ENCODE measurements around the gene PNMA8B. TPM values are rescaled to one million over a fixed set of nuclear protein-coding genes. Genes with fewer than 3 reads are reported as not detected.

PNMA8B gene
- total RNA-seq, 5 donors from 2014 or later (not counting 1 experiment from before 2014, with no cell fraction given), result 0.20 to 1.1 (median 0.44) TPM

DNA sequence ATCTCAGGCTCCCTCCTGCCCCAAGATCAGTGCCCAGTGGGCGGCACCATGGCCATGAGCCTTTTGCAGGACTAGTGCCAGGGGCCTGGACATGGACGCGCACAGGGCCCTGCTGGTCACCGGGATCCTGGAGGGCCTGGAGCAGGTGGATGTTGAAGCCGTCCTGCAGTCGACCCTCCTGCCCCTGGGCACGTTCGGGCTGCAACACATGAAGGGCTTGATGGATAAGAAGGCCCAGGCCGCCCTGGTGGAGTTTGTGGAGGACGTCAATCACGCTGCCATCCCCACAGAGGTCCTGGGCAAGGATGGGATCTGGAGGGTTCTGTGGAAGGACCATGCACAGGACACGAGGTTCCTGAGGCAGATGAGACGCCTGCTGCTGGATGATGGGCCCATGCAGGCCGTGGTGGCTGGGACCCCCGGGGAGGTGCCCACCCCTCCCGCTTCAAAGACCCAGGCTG, 38.0 kb upstream of the PNMA8B start:
- peaks cover 0 to 3% of the 10 kb centered on the region in 2 donors for H3K27me3 Mint-ChIP-seq
- no peak overlapping the region for H3K27ac Mint-ChIP-seq

DNA sequence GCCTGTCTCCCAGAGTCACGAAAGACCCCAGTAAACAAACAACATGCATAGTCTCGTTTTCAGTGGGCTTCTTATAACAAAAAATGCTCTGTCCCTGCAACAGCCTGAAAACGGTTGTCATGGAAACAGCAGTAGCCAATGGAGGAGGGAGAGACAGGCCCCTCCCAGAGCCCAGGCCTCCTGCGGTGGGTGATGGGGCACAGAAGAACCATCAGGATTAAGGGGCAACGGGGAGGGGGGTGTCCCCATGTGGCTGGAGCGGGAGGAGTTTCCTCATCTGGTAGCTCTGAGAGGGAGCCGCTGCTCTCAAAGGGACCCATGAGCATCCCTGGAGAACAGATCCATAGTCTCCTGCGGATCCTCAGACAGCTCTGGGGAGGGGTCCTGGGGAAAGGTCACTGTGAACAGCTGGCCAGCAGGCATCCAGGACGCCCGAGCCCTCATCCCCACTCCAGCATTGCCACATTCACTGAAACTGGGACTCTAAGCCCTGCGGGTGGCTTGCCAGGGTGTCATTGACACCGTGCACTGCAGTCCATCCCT, 37.5 kb upstream of the PNMA8B start:
- peaks cover 0 to 3% of the 10 kb centered on the region in 2 donors for H3K27me3 Mint-ChIP-seq
- peaks cover 15 to 20% (median 19%) of the 10 kb centered on the region in 3 donors for H3K4me1 Mint-ChIP-seq
- H3K36me3 Mint-ChIP-seq, result no peaks in the 10 kb centered on the region
- no peak overlapping the region for H3K27ac Mint-ChIP-seq
- Histone ChIP-seq H3K9me3 (no peaks in the 10 kb centered on the region), H3K27me3 (replicated peaks in 1 of 2; ENCODE audit: control insufficient read depth in 2 of 2, extremely low read depth in 1 of 2, insufficient read depth in 2 of 2, low read length in 1 of 2) (peaks cover 0 to 36% of the 10 kb centered on the region in 2 experiments), H3K36me3 (ENCODE audit: control insufficient read depth in 2 of 2, extremely low read depth in 1 of 2, insufficient read depth in 1 of 2, low read length in 1 of 2) (no peaks in the 10 kb centered on the region), H3K4me3 (ENCODE audit: control insufficient read depth in 1 of 2, extremely low read depth in 1 of 2, low read length in 1 of 2) (no peak overlapping the region), H3K27ac (ENCODE audit: low read length) (no peak overlapping the region), H3K4me1 (ENCODE audit: control insufficient read depth in 1 of 2, extremely low read depth in 1 of 2, insufficient read depth in 2 of 2, low read length in 2 of 2) (peaks cover 5 to 13% of the 10 kb centered on the region in 2 experiments)
- DNase-seq, result no peak
- no peak for ATAC-seq (replicated peaks in 1 of 4)
- no peaks in the 10 kb centered on the region for H3K9me3 Mint-ChIP-seq
- H3K4me3 Mint-ChIP-seq, result no peak overlapping the region
- CTCF ChIA-PET, result interaction anchor here (0.6 kb wide), 2 partner anchors 9 to 1089 kb away, joined by 3 to 5 read pairs; no protein-coding TSS in a partner anchor
- POLR2A ChIA-PET, result no interaction called here
- 75% methylated on average over 6 of the region's 12 CpGs for WGBS (ENCODE audit: insufficient coverage)

More for the DNA sequence above, 38.0 kb upstream of the PNMA8B start:
- WGBS (ENCODE audit: insufficient coverage), result 81% methylated on average over 15 of the region's 16 CpGs
- no peak for DNase-seq
- H3K36me3 ChIP-seq (ENCODE audit: control insufficient read depth in 2 of 2, extremely low read depth in 1 of 2, insufficient read depth in 1 of 2, low read length in 1 of 2), result no peaks in the 10 kb centered on the region
- ChIA-PET POLR2A (no interaction called here), CTCF (interaction anchor here in 1 of 2 donors (0.6 kb wide), 2 partner anchors 8 to 153 kb away, joined by 3 read pairs; no protein-coding TSS in a partner anchor)
- no peaks in the 10 kb centered on the region for H3K36me3 Mint-ChIP-seq
- ATAC-seq (replicated peaks in 1 of 4), result no peak
- H3K9me3 Mint-ChIP-seq, result no peaks in the 10 kb centered on the region
- no peak overlapping the region for H3K4me3 Mint-ChIP-seq
- peaks cover 5 to 13% of the 10 kb centered on the region in 2 experiments for H3K4me1 ChIP-seq (ENCODE audit: control insufficient read depth in 1 of 2, extremely low read depth in 1 of 2, insufficient read depth in 2 of 2, low read length in 2 of 2)
- no peak overlapping the region for H3K4me3 ChIP-seq (ENCODE audit: control insufficient read depth in 1 of 2, extremely low read depth in 1 of 2, low read length in 1 of 2)
- no peaks in the 10 kb centered on the region for H3K9me3 ChIP-seq
- H3K27ac ChIP-seq (ENCODE audit: low read length), result no peak overlapping the region
- H3K4me1 Mint-ChIP-seq, result peaks cover 15 to 20% (median 19%) of the 10 kb centered on the region in 3 donors
- H3K27me3 ChIP-seq (replicated peaks in 1 of 2; ENCODE audit: control insufficient read depth in 2 of 2, extremely low read depth in 1 of 2, insufficient read depth in 2 of 2, low read length in 1 of 2), result peaks cover 0 to 32% of the 10 kb centered on the region in 2 experiments

DNA sequence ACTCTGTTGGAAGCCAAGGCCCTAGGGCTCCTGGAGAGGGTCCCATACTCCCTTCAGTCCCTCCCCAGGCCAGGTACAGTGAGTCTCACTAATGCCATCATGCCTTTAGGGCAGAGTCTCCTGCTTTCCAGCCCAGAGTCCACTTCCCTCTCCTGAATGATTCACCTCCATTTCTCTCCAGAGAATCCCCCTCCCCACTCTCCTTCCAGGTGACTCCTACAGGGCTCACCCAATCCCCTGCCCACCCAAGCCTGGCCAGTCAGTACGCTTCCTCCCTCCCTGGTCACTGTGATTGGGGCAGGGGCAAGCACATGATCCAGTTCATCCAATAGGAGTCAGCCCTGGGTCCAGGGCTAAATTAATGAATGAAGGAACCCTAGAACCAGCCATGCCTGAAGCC, 35.0 kb upstream of the PNMA8B start:
- ChIA-PET POLR2A (no interaction called here), CTCF (interaction anchor here (0.6 to 1.1 kb wide), 3 partner anchors 13 to 169 kb away, joined by 3 to 8 read pairs (median 3); no protein-coding TSS in a partner anchor)
- Mint-ChIP-seq H3K36me3 (no peaks in the 10 kb centered on the region), H3K27me3 (peaks cover 0 to 3% of the 10 kb centered on the region in 2 donors), H3K27ac (no peak overlapping the region), H3K9me3 (no peaks in the 10 kb centered on the region), H3K4me3 (no peak overlapping the region), H3K4me1 (peaks cover 14 to 20% (median 16%) of the 10 kb centered on the region in 3 donors)
- Histone ChIP-seq H3K4me1 (ENCODE audit: control insufficient read depth in 1 of 2, extremely low read depth in 1 of 2, insufficient read depth in 2 of 2, low read length in 2 of 2) (peaks cover 5 to 13% of the 10 kb centered on the region in 2 experiments), H3K4me3 (ENCODE audit: control insufficient read depth in 1 of 2, extremely low read depth in 1 of 2, low read length in 1 of 2) (no peak overlapping the region), H3K36me3 (ENCODE audit: control insufficient read depth in 2 of 2, extremely low read depth in 1 of 2, insufficient read depth in 1 of 2, low read length in 1 of 2) (no peaks in the 10 kb centered on the region), H3K27me3 (replicated peaks in 1 of 2; ENCODE audit: control insufficient read depth in 2 of 2, extremely low read depth in 1 of 2, insufficient read depth in 2 of 2, low read length in 1 of 2) (peaks cover 0 to 33% of the 10 kb centered on the region in 2 experiments), H3K9me3 (no peaks in the 10 kb centered on the region), H3K27ac (ENCODE audit: low read length) (no peak overlapping the region)
- 100% methylated on average over 1 of the region's 1 CpG for WGBS (ENCODE audit: insufficient coverage)
- ATAC-seq (replicated peaks in 1 of 4) (no peak), DNase-seq (no peak)

DNA sequence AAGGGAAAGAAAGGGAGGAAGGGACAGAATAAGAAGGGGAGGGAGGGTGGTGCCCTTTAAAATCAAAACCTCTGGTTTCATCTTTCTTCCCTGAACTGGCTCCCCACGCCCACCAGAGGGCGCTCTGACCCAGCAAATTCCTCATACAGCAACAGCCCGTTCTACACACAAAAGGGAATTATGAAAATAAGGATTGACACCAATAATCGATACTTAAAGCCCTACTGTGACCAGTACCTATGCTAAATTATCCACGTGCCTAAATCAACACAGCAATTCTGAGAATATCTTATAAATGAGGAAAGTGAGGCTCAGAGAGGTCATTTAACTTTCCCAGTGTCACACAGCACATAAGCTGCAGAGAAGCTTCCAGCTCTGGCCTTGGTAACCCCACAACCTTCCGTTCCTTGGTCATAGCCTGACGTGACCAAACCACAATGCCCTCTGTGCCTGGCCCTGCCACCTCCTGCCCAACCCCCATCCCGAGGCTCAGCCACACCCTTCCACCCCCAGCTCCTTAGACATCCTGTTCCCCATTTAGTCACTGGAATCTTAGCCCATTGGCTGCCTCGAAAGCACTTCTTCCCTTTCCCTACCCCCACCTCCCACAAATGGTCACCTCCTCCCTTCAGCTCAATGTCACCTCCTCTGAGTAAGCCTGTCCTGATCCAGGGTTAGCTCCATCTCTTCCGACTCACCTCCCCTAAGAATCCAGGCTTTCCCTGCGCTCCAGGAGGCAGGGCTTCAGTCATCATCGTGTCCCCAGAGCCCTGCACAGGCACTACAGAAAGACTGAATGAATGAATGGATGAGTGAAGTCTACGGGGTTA, 34.2 kb upstream of the PNMA8B start:
- Mint-ChIP-seq H3K36me3 (no peaks in the 10 kb centered on the region), H3K27me3 (no peaks in the 10 kb centered on the region), H3K4me1 (peaks cover 22 to 25% (median 23%) of the 10 kb centered on the region in 3 donors), H3K27ac (peak overlapping the region; percentile 6 to 58), H3K4me3 (no peak overlapping the region), H3K9me3 (no peaks in the 10 kb centered on the region)
- ATAC-seq (replicated peaks in 1 of 4), result peak; percentile 68 to 88 (median 76)
- ChIA-PET CTCF (interaction anchor here (0.5 to 1.6 kb wide), 9 partner anchors 8 to 1715 kb away, joined by 3 to 14 read pairs (median 3); partner anchors contain the start of gene DACT3 (in 1 of the 2)), POLR2A (interaction anchor here in 1 of 2 donors (0.5 kb wide), 2 partner anchors 12 to 101 kb away, joined by 3 to 4 read pairs; no protein-coding TSS in a partner anchor)
- peak; percentile 38 to 88 (median 68) for DNase-seq
- WGBS (ENCODE audit: insufficient coverage), result 0% methylated on average over 4 of the region's 13 CpGs
- no peak overlapping the region for H3K27ac ChIP-seq (ENCODE audit: low read length)
- no peak overlapping the region for H3K4me3 ChIP-seq (ENCODE audit: control insufficient read depth in 1 of 2, extremely low read depth in 1 of 2, low read length in 1 of 2)
- H3K9me3 ChIP-seq, result no peaks in the 10 kb centered on the region
- peaks cover 0 to 33% of the 10 kb centered on the region in 2 experiments for H3K27me3 ChIP-seq (replicated peaks in 1 of 2; ENCODE audit: control insufficient read depth in 2 of 2, extremely low read depth in 1 of 2, insufficient read depth in 2 of 2, low read length in 1 of 2)
- H3K36me3 ChIP-seq (ENCODE audit: control insufficient read depth in 2 of 2, extremely low read depth in 1 of 2, insufficient read depth in 1 of 2, low read length in 1 of 2), result no peaks in the 10 kb centered on the region
- H3K4me1 ChIP-seq (ENCODE audit: control insufficient read depth in 1 of 2, extremely low read depth in 1 of 2, insufficient read depth in 2 of 2, low read length in 2 of 2), result peaks cover 5 to 17% of the 10 kb centered on the region in 2 experiments

DNA sequence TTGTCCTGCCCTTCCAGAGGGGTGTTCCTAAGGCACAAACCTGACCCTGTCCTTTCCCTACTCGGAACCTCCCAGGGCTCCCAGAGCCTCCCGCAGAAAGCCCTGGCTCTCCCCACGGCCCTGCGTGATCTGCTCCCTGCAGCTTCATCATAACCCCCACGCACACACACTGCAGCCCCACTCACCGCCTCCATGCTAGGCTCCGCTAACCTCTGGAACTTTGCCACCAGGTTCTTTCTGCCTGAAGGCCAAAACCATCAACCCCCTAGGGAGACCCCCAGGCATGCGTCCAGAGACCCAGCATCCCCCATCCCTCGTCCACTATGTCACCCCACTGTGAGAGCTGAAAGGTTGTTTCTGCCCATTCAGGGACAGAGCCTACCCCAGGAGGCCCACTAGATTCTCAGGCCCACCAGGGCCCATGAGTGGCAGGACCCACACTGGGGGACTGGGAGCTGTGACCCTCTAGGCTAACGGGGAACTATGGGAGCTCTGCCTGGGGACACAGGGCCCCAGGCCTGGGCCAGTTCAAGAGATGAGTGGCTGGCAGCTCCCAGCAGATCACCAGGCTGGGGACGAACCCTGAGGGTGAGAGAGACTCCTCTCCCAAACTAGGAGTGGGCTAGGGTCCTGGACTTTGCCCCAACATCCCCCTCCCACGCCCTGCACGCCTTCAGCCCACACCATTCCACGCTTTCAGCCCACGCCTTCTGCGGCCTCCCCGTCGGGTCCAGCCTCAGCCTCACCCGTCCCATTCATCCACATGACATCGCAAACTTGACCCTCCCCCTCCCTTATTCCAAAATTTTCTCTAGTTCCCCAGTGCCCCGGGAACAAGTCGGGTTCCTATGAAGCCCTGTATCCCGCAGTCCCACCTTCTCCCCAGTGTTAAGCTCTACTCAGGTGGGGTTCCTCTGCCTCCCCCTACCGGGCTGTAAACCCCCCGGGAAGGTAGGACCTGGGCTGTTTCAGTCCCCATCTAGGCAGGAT, 33.2 kb upstream of the PNMA8B start:
- peaks cover 32 to 34% (median 33%) of the 10 kb centered on the region in 3 donors for H3K4me1 Mint-ChIP-seq
- DNase-seq, result no peak
- Histone ChIP-seq H3K4me3 (ENCODE audit: control insufficient read depth in 1 of 2, extremely low read depth in 1 of 2, low read length in 1 of 2) (no peak overlapping the region), H3K36me3 (ENCODE audit: control insufficient read depth in 2 of 2, extremely low read depth in 1 of 2, insufficient read depth in 1 of 2, low read length in 1 of 2) (no peaks in the 10 kb centered on the region), H3K9me3 (no peaks in the 10 kb centered on the region), H3K27ac (ENCODE audit: low read length) (no peak overlapping the region), H3K27me3 (replicated peaks in 1 of 2; ENCODE audit: control insufficient read depth in 2 of 2, extremely low read depth in 1 of 2, insufficient read depth in 2 of 2, low read length in 1 of 2) (peaks cover 0 to 33% of the 10 kb centered on the region in 2 experiments), H3K4me1 (ENCODE audit: control insufficient read depth in 1 of 2, extremely low read depth in 1 of 2, insufficient read depth in 2 of 2, low read length in 2 of 2) (peaks cover 5 to 22% of the 10 kb centered on the region in 2 experiments)
- H3K27me3 Mint-ChIP-seq, result no peaks in the 10 kb centered on the region
- ChIA-PET POLR2A (interaction anchor here in 1 of 2 donors (0.5 kb wide), 1 partner anchor 13 kb away, joined by 4 read pairs; no protein-coding TSS in a partner anchor), CTCF (interaction anchor here (0.6 to 1.6 kb wide), 6 partner anchors 9 to 1716 kb away, joined by 3 to 14 read pairs (median 4); partner anchors contain the start of gene DACT3 (in 1 of the 2))
- 82% methylated on average over 15 of the region's 25 CpGs for WGBS (ENCODE audit: insufficient coverage)
- H3K27ac Mint-ChIP-seq, result peak overlapping the region; percentile 6 to 58
- H3K4me3 Mint-ChIP-seq, result no peak overlapping the region
- no peaks in the 10 kb centered on the region for H3K36me3 Mint-ChIP-seq
- peaks cover 0 to 3% (median 3%) of the 10 kb centered on the region in 3 donors for H3K9me3 Mint-ChIP-seq
- peak in 3 of 4 experiments; percentile 19 to 38 (median 29) for ATAC-seq (replicated peaks in 1 of 4)
